BLaER1 treated with 17β-estradiol and CSF1 and Interleukin-3, amounts not matched to agents 10 nM and 100 nM (cell line): ENCODE results near the gene TMA7B.

Experiments
- H3K27ac ChIP-seq, 11 experiments: shearing (Covaris generic); formaldehyde crosslinking; 2 replicates each; pipeline ENCODE4 v1.8.1; 2022
- H3K27me3 ChIP-seq, 11 experiments: shearing (Covaris generic); formaldehyde crosslinking; 2 replicates each; pipeline ENCODE4 v1.8.1; 2022
- H3K36me3 ChIP-seq, 11 experiments: shearing (Covaris generic); formaldehyde crosslinking; 2 replicates each; pipeline ENCODE4 v1.8.1; 2022
- H3K4me1 ChIP-seq, 10 experiments: shearing (Covaris generic); formaldehyde crosslinking; 2 replicates each; pipeline ENCODE4 v1.8.1; 2022
- H3K4me2 ChIP-seq, 11 experiments: shearing (Covaris generic); formaldehyde crosslinking; 2 replicates each; pipeline ENCODE4 v1.8.1; 2022
- H3K4me3 ChIP-seq, 10 experiments: shearing (Covaris generic); formaldehyde crosslinking; 2 replicates each; pipeline ENCODE4 v1.8.1; 2022
- H3K9ac ChIP-seq, 11 experiments: shearing (Covaris generic); formaldehyde crosslinking; 2 replicates each; pipeline ENCODE4 v1.8.1; 2022
- H3K9me3 ChIP-seq, 11 experiments: shearing (Covaris generic); formaldehyde crosslinking; replicated peaks in 1 of 11; 2 replicates each; pipeline ENCODE4 v1.8.1; 2022
- H4K20me1 ChIP-seq, 11 experiments: shearing (Covaris generic); formaldehyde crosslinking; 2 replicates each; pipeline ENCODE4 v1.8.1; 2022
- Cebpa-rat ChIP-seq, 11 experiments: shearing (Covaris generic); IDR thresholded peaks; 2 replicates each; pipeline ENCODE4 v1.8.1; 2022

Gene TMA7B

GRCh38 chr22:39959640-39960447 lies at the start of gene TMA7B:
TMA7B (plus strand) TSS chr22:39960397; CDS start chr22:39964375, 3,978 bp downstream.
- H3K4me1 ChIP-seq, result peaks cover 53 to 87% (median 75%) of the 10 kb centered on the region in 10 experiments
- peak within 1 kb of the TSS; percentile 57 to 89 (median 80) for H3K4me2 ChIP-seq
- TF ChIP-seq Cebpa-rat (IDR thresholded peaks at IDR 0.05), result no peak
- H3K9ac ChIP-seq, result peak within 1 kb of the TSS in 8 of 11 experiments; percentile 1 to 51 (median 34); a peak in 12 of 22 replicates
- H3K36me3 ChIP-seq, result no peaks in the 10 kb centered on the region
- peak within 1 kb of the TSS in 9 of 11 experiments; percentile 57 to 75 (median 69); a peak in 17 of 22 replicates for H3K27ac ChIP-seq
- H3K9me3 ChIP-seq, result peaks cover 0 to 13% (median 4%) of the 10 kb centered on the region in 11 experiments; a peak in 8 of 22 replicates
- H4K20me1 ChIP-seq, result peaks cover 0 to 16% (median 0%) of the 10 kb centered on the region in 11 experiments; a peak in 1 of 22 replicates
- peaks cover 0 to 66% (median 0%) of the 10 kb centered on the region in 11 experiments; a peak in 6 of 22 replicates for H3K27me3 ChIP-seq
- H3K4me3 ChIP-seq, result peak within 1 kb of the TSS in 2 of 10 experiments; percentile 10 to 13; a peak in 2 of 20 replicates

- Histone ChIP-seq H3K4me2 (peak overlapping the region in 2 of 11 experiments; percentile 2 to 33; a peak in 3 of 22 replicates), H3K4me1 (peaks cover 0 to 21% (median 2%) of the 10 kb centered on the region in 10 experiments; a peak in 7 of 20 replicates), H3K27me3 (no peaks in the 10 kb centered on the region), H3K36me3 (no peaks in the 10 kb centered on the region), H3K9me3 (peaks cover 0 to 10% (median 0%) of the 10 kb centered on the region in 11 experiments; a peak in 6 of 22 replicates), H3K27ac (no peak overlapping the region), H3K9ac (no peak overlapping the region), H3K4me3 (no peak overlapping the region), H4K20me1 (no peaks in the 10 kb centered on the region)
- TF ChIP-seq Cebpa-rat (IDR thresholded peaks at IDR 0.05), result no peak
Measured at GRCh38 chr22:39910876-39911613, 49.2 kb upstream of the TMA7B start.

- Histone ChIP-seq H3K4me3 (no peak overlapping the region), H3K4me2 (no peak overlapping the region), H3K4me1 (peaks cover 0 to 25% (median 2%) of the 10 kb centered on the region in 10 experiments; a peak in 8 of 20 replicates), H3K36me3 (no peaks in the 10 kb centered on the region), H3K9ac (no peak overlapping the region), H3K27ac (no peak overlapping the region), H3K9me3 (peaks cover 0 to 10% (median 0%) of the 10 kb centered on the region in 11 experiments; a peak in 6 of 22 replicates), H3K27me3 (no peaks in the 10 kb centered on the region), H4K20me1 (no peaks in the 10 kb centered on the region)
- no peak for TF ChIP-seq Cebpa-rat (IDR thresholded peaks at IDR 0.05)
Measured at GRCh38 chr22:39913321-39913720, 46.9 kb upstream of the TMA7B start.

- no peaks in the 10 kb centered on the region for H3K36me3 ChIP-seq
- H3K27me3 ChIP-seq, result no peaks in the 10 kb centered on the region
- no peak overlapping the region for H3K9ac ChIP-seq
- TF ChIP-seq Cebpa-rat (IDR thresholded peaks at IDR 0.05), result no peak
- no peak overlapping the region for H3K4me2 ChIP-seq
- H3K27ac ChIP-seq, result no peak overlapping the region
- H4K20me1 ChIP-seq, result no peaks in the 10 kb centered on the region
- H3K9me3 ChIP-seq, result peaks cover 0 to 10% (median 0%) of the 10 kb centered on the region in 11 experiments; a peak in 6 of 22 replicates
- H3K4me3 ChIP-seq, result no peak overlapping the region
- peaks cover 0 to 25% (median 2%) of the 10 kb centered on the region in 10 experiments; a peak in 8 of 20 replicates for H3K4me1 ChIP-seq
Measured at GRCh38 chr22:39913886-39914285, 46.3 kb upstream of the TMA7B start.

GRCh38 chr22:39914584-39914983 lies 45.6 kb upstream of the TMA7B start:
- Histone ChIP-seq H3K27me3 (no peaks in the 10 kb centered on the region), H4K20me1 (no peaks in the 10 kb centered on the region), H3K27ac (no peak overlapping the region), H3K9ac (no peak overlapping the region), H3K9me3 (peaks cover 0 to 10% (median 0%) of the 10 kb centered on the region in 11 experiments; a peak in 6 of 22 replicates), H3K4me3 (no peak overlapping the region), H3K4me2 (no peak overlapping the region; a peak in 1 of 22 replicates), H3K4me1 (peaks cover 0 to 25% (median 2%) of the 10 kb centered on the region in 10 experiments; a peak in 8 of 20 replicates), H3K36me3 (no peaks in the 10 kb centered on the region)
- TF ChIP-seq Cebpa-rat (IDR thresholded peaks at IDR 0.05), result no peak

GRCh38 chr22:39915295-39915726 lies 44.9 kb upstream of the TMA7B start:
- Histone ChIP-seq H3K9me3 (peaks cover 0 to 2% (median 0%) of the 10 kb centered on the region in 11 experiments; a peak in 5 of 22 replicates), H3K27ac (no peak overlapping the region), H3K4me1 (peaks cover 0 to 18% (median 2%) of the 10 kb centered on the region in 10 experiments; a peak in 8 of 20 replicates), H4K20me1 (no peaks in the 10 kb centered on the region), H3K9ac (no peak overlapping the region), H3K4me3 (no peak overlapping the region), H3K36me3 (no peaks in the 10 kb centered on the region), H3K27me3 (no peaks in the 10 kb centered on the region), H3K4me2 (peak overlapping the region in 1 of 11 experiments; percentile 21; a peak in 2 of 22 replicates)
- no peak for TF ChIP-seq Cebpa-rat (IDR thresholded peaks at IDR 0.05)

GRCh38 chr22:39916496-39916895 lies 43.7 kb upstream of the TMA7B start:
- Histone ChIP-seq H3K4me2 (no peak overlapping the region), H3K4me1 (peaks cover 0 to 13% (median 2%) of the 10 kb centered on the region in 10 experiments; a peak in 7 of 20 replicates), H4K20me1 (no peaks in the 10 kb centered on the region), H3K27me3 (no peaks in the 10 kb centered on the region), H3K36me3 (no peaks in the 10 kb centered on the region), H3K9me3 (no peaks in the 10 kb centered on the region), H3K27ac (no peak overlapping the region), H3K9ac (no peak overlapping the region), H3K4me3 (no peak overlapping the region)
- TF ChIP-seq Cebpa-rat (IDR thresholded peaks at IDR 0.05), result no peak

- H3K4me2 ChIP-seq, result no peak overlapping the region
Measured at GRCh38 chr22:39917197-39917643, 43.0 kb upstream of the TMA7B start.

More at GRCh38 chr22:39917197-39917643, 43.0 kb upstream of the TMA7B start:
- Histone ChIP-seq H3K9me3 (no peaks in the 10 kb centered on the region), H3K36me3 (no peaks in the 10 kb centered on the region), H3K4me1 (peaks cover 0 to 13% (median 2%) of the 10 kb centered on the region in 10 experiments; a peak in 7 of 20 replicates), H3K27ac (no peak overlapping the region), H4K20me1 (no peaks in the 10 kb centered on the region), H3K9ac (no peak overlapping the region), H3K4me3 (no peak overlapping the region), H3K27me3 (no peaks in the 10 kb centered on the region)
- TF ChIP-seq Cebpa-rat (IDR thresholded peaks at IDR 0.05), result no peak
